Measurements from ENCODE around the gene SLC25A15.

SLC25A15 gene

DNA sequence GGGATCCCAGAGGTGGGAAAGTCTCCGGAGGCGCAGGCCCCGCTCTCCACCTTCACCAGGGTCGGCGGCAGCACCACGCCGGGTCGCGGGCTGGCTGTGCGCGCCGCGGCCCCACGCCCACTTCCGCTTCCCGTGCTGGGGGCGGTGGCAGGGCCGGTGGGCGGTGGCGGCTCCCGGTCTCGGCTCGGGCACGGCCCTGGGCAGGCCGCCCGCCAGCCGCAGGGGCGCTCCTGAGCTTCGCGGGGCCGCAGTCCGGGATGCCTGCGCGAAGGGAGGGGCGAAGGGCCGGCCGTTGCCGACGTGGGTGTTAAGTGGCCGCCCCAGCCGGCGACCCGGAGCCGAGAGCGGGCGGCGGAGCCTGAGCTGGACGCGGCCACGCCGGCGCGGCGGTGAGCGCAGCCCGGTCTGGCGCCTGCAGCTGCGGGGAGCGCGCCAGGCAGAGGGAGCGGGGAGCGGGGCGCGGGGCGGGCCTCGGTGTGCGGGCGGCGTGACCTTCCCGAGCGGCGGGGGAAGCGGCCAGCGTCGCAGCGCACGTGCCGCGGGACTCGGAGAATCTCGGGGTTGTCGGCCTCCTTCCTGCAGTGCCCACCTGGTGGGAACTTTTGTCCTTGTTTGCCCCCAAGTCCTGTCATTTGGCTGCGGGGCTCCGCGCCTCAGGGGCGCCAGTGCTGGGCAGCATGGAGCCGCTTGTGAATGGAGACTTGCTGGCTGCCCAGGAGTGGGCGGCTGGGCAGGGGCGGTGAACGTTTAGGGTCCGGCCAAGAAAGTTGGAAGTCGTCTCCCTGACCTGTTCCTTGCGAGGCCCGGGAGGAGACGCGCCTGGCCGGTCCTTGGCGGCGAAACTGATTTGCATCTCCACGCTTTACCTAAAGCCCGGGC lies at the start of gene SLC25A15:
TSS of gene SLC25A15 (plus strand) at position 337 of the 879 bp plus-strand sequence. CDS start 3,616 bp downstream, outside the sequence.
- DNase-seq (ENCODE audit: low read depth, low spot score): peak; percentile 78

DNA sequence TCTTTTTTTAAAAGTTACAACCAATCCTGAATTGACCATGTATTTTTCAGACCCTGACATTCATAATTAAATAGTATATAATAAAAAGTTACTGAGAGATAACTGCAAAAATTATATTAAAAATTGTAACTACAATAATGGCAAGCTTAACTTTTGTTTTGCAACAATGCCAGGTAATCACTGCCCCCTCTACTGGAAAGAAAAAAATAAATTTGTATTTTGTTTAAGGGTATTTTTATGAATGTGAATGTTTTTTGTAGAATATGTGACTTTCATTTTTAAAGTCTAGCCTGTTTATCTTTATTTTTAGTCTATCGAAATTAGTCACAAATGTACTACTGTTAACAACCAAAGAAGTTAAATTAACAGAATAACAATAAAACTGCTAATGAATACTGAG lies 40.1 kb upstream of the SLC25A15 start:
- DNase-seq (ENCODE audit: low read depth, low spot score): no peak

- no peak for DNase-seq (ENCODE audit: low read depth, low spot score)
Measured at GRCh38 chr13:40755082-40755700, 34.2 kb upstream of the SLC25A15 start.

- DNase-seq (ENCODE audit: low read depth, low spot score): no peak
Measured at GRCh38 chr13:40756042-40756441, 33.4 kb upstream of the SLC25A15 start.

DNA sequence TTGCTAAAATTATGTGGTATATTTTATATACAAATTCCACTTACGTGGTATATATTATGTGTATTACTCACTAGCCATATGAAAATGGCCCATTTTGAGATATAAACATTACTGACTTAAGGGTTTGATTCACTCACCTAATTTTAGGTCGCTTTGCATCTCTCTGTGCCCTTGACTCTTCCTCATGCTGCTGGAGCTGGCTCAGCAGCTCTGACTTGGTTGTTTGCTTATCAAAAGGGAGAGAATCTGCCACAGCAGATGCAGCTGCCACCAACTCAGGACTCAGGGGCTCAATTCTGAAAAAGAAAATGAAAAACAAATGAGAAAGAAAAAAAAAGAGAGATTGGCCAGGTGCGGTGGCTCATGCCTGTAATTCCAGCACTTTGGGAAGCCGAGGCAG lies 30.6 kb upstream of the SLC25A15 start:
- no peak for DNase-seq (ENCODE audit: low read depth, low spot score)

DNA sequence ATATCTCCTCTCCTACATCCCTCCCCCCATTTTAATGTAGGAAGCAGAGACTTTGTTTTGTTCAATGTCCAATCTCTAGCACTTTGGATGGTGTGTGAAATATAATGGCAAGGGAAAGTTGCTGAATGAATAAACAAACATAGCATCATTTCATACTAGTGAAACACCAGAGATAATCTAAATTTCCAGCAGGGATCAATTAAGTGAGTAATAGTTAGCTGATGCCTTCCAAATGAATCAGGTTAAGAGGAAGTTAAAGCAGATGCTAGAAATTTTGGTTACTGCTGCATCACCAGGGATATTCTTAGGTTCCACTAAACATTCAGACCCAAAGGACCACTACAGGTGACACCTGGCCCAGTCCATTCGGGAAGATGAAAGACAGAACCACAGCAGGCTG lies 26.6 kb upstream of the SLC25A15 start:
- DNase-seq (ENCODE audit: low read depth, low spot score): no peak

- DNase-seq (ENCODE audit: low read depth, low spot score): no peak
Measured at GRCh38 chr13:40764587-40765403, 24.6 kb upstream of the SLC25A15 start.

GRCh38 chr13:40765602-40766001 lies 23.8 kb upstream of the SLC25A15 start:
- DNase-seq (ENCODE audit: low read depth, low spot score): no peak

- no peak for DNase-seq (ENCODE audit: low read depth, low spot score)
Measured at GRCh38 chr13:40769970-40770369, 19.4 kb upstream of the SLC25A15 start.

DNA sequence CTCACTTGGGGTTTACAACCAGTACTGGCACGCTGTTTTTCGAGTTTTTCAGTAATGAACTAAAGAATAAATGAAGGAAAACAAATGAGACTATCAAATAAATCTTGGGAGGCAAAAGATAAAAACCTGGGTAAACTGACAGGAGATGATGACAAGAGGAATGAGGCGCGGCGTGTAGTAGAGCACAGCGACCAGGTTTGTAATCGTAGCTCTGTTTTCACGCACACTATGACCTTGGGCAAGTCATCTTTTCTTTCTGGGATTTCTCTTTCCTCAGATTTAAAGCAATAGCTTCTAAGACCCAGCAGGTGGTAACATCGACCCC lies 18.8 kb upstream of the SLC25A15 start:
- DNase-seq (ENCODE audit: low read depth, low spot score): no peak

DNA sequence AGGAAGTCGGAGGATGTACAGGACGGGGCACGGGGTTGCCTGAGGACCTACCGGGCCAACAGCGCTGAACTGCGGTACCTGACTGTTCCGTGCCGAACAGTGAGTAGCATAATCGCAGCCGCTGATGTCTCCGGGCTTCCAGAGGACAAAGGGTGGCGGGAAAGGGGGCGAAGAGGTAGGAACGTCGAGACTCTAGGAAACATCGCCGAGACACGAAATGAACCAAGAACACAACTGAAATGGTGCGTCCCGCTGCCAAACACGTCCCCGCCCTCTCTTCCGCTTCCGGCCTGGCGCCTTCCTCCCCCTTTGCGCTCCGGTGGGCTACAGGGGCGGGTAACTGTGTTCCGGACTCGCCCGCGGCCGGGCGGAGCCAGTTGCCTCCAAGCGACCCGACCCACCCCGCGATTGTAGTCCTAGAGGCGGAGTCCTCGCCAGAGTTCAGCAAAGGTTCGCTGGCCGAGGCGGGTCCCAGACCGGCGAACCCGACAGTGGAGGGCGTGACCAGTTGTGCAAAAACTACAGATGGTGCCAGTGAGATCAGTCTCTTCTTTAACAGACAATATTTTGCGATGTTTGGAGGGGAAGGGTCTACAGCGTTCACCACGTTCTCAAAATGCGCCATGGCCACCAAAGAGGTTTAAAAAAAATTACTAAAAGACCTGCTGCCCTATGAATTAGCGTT lies 18.3 kb upstream of the SLC25A15 start, which contains the start of gene MRPS31:
TSS of gene MRPS31 (minus strand) at position 257 of the 685 bp plus-strand sequence. CDS start at position 203, 54 bp downstream.
- peak; percentile 98 for DNase-seq (ENCODE audit: low read depth, low spot score)

DNA sequence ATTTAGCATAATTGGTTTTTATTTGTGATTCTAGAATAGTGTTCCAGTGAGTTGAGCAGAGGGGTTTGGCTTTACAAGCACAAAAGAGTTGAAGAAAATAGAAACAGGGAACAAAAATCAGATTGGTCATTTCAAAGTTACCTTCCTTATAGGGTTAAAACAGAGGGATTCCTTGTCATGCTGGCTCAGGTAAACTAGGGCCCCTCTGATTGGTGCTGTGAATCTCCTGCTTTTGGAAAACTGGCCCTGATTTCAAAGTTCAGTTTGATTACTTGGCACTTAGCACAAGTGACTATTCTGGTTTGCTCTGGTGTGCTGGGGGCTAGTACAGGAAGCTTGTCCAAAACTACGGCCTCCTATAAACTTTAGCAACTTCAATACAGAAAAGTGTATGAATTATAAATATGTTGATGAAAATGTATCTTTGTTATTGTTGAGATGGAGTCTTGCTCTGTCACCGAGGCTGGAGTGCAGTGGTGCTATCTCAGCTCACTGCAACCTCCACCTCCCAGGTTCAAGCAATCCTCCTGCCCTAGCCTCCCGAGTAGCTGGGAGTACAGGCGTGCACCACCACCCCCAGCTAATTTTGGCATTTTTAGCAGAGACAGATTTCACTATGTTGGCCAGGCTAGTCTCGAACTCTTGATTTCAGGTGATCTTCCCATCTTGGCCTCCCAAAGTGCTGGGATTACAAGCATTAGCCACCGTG lies 16.5 kb upstream of the SLC25A15 start:
- no peak for DNase-seq (ENCODE audit: low read depth, low spot score)

- DNase-seq (ENCODE audit: low read depth, low spot score): no peak
Measured at GRCh38 chr13:40774672-40775071, 14.7 kb upstream of the SLC25A15 start.

DNA sequence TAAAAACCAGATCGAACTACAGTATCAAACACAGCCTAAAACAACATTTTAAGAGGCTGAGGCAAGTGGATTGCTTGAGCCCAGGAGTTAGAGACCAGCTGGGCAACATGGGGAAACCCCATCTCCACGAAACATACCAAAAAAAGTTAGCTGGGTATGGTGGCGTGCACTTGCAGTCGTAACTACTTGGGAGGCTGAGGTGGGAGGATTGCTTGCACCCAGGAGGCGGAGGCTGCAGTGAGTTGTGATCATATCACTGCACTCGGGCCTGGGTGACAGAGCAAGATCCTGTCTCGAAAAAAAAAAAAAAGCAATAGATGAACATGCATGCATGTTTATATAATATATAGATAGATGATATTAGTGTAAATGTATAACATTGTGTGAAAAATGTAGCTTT lies 13.2 kb upstream of the SLC25A15 start:
- DNase-seq (ENCODE audit: low read depth, low spot score): no peak

- no peak for DNase-seq (ENCODE audit: low read depth, low spot score)
Measured at GRCh38 chr13:40776681-40777165, 12.7 kb upstream of the SLC25A15 start.

DNA sequence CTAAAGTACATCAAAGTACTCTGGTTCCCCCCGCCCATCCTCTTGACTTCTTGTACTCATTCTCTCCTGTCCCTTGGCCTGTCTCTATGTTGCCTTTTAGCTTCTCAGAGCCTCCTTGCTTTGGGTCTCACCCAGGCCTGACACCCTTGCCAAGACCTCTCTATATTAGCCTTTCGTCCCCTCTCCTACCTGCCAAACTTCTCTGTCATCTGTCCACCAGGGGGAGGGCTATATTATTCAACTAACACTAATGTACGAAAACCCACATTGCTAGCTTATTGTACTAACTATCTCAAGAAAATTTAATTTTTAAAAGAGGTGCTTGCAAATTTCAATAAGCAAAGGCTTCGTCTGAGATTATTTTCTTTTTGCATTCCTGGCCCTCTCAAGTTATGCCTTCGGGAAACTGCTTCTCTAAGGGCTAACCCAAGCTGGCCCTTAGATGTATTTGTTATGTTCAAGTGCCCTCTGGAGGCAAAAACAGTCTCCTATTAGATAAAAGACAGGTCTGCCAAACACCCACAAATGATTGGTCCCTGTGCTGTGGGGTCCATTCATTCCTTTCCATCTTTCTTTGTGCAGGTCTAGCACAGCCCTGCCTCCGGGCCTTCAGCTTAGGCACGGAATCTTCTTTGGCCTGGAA lies 12.1 kb upstream of the SLC25A15 start:
- DNase-seq (ENCODE audit: low read depth, low spot score): peak; percentile 76

DNA sequence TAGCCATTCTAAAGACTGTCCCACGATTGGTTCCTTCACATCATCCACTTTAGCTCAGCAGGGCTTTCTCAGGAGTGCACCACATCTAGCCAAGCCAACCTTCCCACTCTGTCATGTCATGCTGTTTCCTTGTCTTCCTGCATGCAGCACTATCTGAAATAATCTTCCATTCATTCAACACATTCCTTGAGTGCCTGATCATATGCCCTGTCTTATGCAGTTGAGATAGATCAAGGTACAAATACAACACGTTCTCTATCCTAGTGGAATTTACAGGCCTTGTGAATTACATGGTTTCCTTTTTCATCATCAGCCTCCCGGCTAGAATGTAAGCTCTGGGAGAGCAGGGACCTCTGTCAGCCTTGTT lies 11.6 kb upstream of the SLC25A15 start:
- DNase-seq (ENCODE audit: low read depth, low spot score): no peak

DNA sequence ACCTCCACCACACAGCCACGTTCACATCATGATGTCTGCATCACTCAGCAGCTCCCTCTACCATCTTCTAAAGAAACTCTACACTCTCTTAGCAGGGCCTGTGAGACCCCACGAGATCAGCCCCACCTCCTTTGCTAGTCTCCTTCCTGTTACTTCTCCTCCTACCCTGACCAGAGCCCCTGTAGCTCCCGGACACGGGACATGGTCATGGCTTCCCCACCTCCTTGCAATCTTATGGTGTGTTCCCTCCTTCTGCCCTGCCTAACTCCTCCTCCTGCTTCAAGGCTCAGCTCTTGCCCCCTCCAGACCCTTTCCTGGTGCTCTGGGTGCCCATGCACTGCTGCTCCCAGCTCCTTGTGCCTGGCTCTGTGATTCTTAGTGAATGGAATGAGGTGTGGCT lies 10.4 kb upstream of the SLC25A15 start:
- peak; percentile 16 for DNase-seq (ENCODE audit: low read depth, low spot score)

DNA sequence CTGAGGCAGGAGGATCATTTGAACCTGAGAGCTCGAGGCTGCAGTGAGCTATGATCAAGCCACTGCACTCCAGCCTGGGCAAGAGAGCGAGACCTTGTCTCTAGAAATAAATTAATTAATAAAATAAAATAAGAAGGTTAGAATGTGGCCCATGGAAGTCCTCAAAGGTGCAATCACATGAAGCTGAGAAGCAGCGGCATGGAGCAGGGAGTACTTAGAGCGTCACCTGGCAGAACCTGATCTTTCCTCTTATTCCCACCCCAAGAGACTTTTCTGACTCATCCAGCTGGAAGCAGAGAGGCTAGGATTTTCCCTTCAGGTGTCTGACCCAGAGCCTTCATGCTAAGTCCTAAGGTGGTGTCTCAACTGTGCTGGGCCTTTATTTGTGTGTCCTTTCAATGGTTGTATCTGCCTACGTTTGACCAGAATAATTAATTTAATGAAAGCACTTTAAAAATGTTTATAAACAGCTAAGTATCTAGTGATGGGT lies 9.6 kb upstream of the SLC25A15 start:
- no peak for DNase-seq (ENCODE audit: low read depth, low spot score)

DNA sequence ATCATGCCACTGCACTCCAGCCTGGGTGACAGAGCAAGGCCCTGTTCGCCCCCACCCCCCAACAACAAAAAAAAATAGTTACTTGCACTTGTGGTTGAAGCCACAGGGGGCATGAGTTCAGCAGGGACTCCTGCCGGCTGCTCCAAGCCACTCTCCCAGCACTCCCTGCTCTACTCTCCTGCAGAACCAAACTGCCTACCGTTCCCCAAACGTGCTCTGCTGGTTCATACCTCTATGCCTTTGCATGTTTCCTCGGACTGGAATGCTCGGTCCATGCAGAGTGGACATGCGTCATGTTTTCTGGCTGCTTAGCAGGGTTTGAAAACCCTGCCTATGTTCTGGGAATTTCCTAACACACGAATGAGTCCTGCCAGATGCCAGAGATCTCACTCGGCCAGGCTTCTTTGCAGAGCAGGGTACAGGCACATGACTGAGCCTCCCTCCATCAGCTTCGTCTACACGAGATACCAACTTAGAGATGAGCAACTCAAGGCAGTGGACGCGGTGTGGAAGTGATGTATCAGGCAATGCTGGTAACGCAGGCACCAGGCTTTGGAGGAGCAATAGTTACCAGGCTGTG lies 8.5 kb upstream of the SLC25A15 start:
- peak; percentile 52 for DNase-seq (ENCODE audit: low read depth, low spot score)

Data from ELF-1 (cell line).